Activated T-helper 1 cell treated with anti-CD3 and anti-CD28 coated beads, Interleukin-12 subunit alpha, Interleukin-12 subunit beta, Interleukin-2, Interleukin-4 antibody, amounts not matched to agents 30 ng/mL and 10 ng/mL and 1 ng/mL, durations not matched to agents 14 hours and 24 hours and 36 hours (primary cell): ENCODE data around the gene PACSIN2. TPM values are rescaled to one million over a fixed set of nuclear protein-coding genes. Genes with fewer than 3 reads are reported as not detected.

Experiments
- total RNA-seq: library from RNA; stranded (reverse); gene quantifications from 2 replicates; pipeline ENCODE4 v1.2.3, GENCODE V29; 2022

PACSIN2 gene
- total RNA-seq, 1 donor from 2014 or later: 30.5 TPM

Other genes starting within 250 kb of the PACSIN2 start
- gene ARFGAP3, start 157.9 kb downstream of the PACSIN2 start, total RNA-seq: 38.0 and 42.3 TPM in 2 replicates
- gene TTLL1, start 74.2 kb upstream of the PACSIN2 start, total RNA-seq: 2.0 TPM in 2 replicates
- gene BIK, start 95.6 kb upstream of the PACSIN2 start, total RNA-seq: 2.3 and 2.5 TPM in 2 replicates
- gene MCAT, start 128.2 kb upstream of the PACSIN2 start, total RNA-seq: 20.3 and 23.4 TPM in 2 replicates
- gene TSPO, start 136.4 kb upstream of the PACSIN2 start, total RNA-seq: 115 and 121 TPM in 2 replicates
- gene TTLL12, start 172.0 kb upstream of the PACSIN2 start, total RNA-seq: 105 TPM in 2 replicates